CD14-positive monocyte (primary cell): ENCODE data around the gene BLOC1S4. TPM values are rescaled to one million over a fixed set of nuclear protein-coding genes. Genes with fewer than 3 reads are reported as not detected.

Source experiments
- DNase-seq, 3 donors: peaks; one replicate each; pipeline ENCODE4 v3.0.0-alpha.2; 2011 to 2022
- H2AFZ ChIP-seq: 2 replicates; pipeline ENCODE4 v1.6.0; 2012; ENCODE audit warnings: mild to moderate bottlenecking, low read depth, low read length, inconsistent platforms; ENCODE audit not compliant: insufficient read depth, poor library complexity, severe bottlenecking
- H3K27ac ChIP-seq, 2 donors: 1 replicate in 1 of 2; 2 replicates in 1 of 2; pipeline ENCODE4 v1.5.1; 2012 to 2013; ENCODE audit warnings: low read length in 2 of 2, control low read depth in 1 of 2, inconsistent platforms in 1 of 2, low read depth in 1 of 2, mild to moderate bottlenecking in 1 of 2
- H3K27me3 ChIP-seq, 2 donors: one replicate each; pipeline versions ENCODE4 v1.6.0 to v1.6.1; 2011 to 2013; ENCODE audit warnings: low read length in 2 of 2; ENCODE audit not compliant: control insufficient read depth in 2 of 2, insufficient read depth in 2 of 2
- H3K36me3 ChIP-seq, 2 donors: replicated peaks in 1 of 2; 1 replicate in 1 of 2; 2 replicates in 1 of 2; pipeline versions ENCODE4 v1.5.1 to v1.6.1; 2012 to 2013; ENCODE audit warnings: low read length in 2 of 2, control low read depth in 1 of 2, inconsistent platforms in 1 of 2, mild to moderate bottlenecking in 1 of 2; ENCODE audit not compliant: insufficient read depth in 2 of 2, control insufficient read depth in 1 of 2
- H3K4me1 ChIP-seq, 2 donors: 1 replicate in 1 of 2; 2 replicates in 1 of 2; pipeline versions ENCODE4 v1.5.1 to v1.6.1; 2012 to 2013; ENCODE audit warnings: low read length in 2 of 2, control low read depth in 1 of 2, inconsistent platforms in 1 of 2, mild to moderate bottlenecking in 1 of 2, moderate library complexity in 1 of 2; ENCODE audit not compliant: insufficient read depth in 2 of 2, control insufficient read depth in 1 of 2
- H3K4me2 ChIP-seq: replicated peaks from 2 replicates; pipeline ENCODE3; 2012; ENCODE audit warnings: low read length, moderate library complexity, mild to moderate bottlenecking; ENCODE audit not compliant: poor library complexity, severe bottlenecking; ENCODE audit errors: extremely low read depth
- H3K4me3 ChIP-seq, 3 experiments: fragments of 200-600 bp in 1 of 3; sonication (generic) in 1 of 3; replicated peaks in 1 of 3; 1 replicate in 2 of 3; 2 replicates in 1 of 3; pipeline ENCODE4 v1.5.1; 2011 to 2013; ENCODE audit warnings: low read length in 3 of 3, mild to moderate bottlenecking in 3 of 3, control low read depth in 2 of 3, low read depth in 2 of 3, inconsistent platforms in 1 of 3, moderate library complexity in 1 of 3
- H3K79me2 ChIP-seq: 2 replicates; pipeline ENCODE4 v1.6.0; 2012; ENCODE audit warnings: mild to moderate bottlenecking, control low read depth, inconsistent platforms, low read length, moderate library complexity; ENCODE audit not compliant: insufficient read depth
- H3K9ac ChIP-seq: 2 replicates; pipeline ENCODE4 v1.6.0; 2017; ENCODE audit warnings: low read length, mild to moderate bottlenecking; ENCODE audit not compliant: insufficient read depth, poor library complexity, severe bottlenecking
- H3K9me3 ChIP-seq, 2 donors: replicated peaks in 1 of 2; 1 replicate in 1 of 2; 2 replicates in 1 of 2; pipeline versions ENCODE4 v1.5.1 to v1.6.1; 2012 to 2013; ENCODE audit warnings: low read length in 2 of 2, control low read depth in 1 of 2; ENCODE audit not compliant: control insufficient read depth in 1 of 2, insufficient read depth in 1 of 2
- H4K20me1 ChIP-seq: 2 replicates; pipeline ENCODE4 v1.6.0; 2012; ENCODE audit warnings: mild to moderate bottlenecking, low read length, control low read depth, moderate library complexity; ENCODE audit not compliant: insufficient read depth
- H3K27ac Mint-ChIP-seq, 7 donors: one replicate each; pipeline ENCODE4 v1.8.0; 2020; ENCODE audit warnings: mild to moderate bottlenecking in 7 of 7, mixed read lengths in 7 of 7, moderate library complexity in 6 of 7, inconsistent platforms in 2 of 7
- H3K27me3 Mint-ChIP-seq, 3 donors: one replicate each; pipeline ENCODE4 v1.8.0; 2021 to 2022; ENCODE audit warnings: low read depth in 3 of 3, mild to moderate bottlenecking in 3 of 3, mixed read lengths in 3 of 3, moderate library complexity in 3 of 3, inconsistent platforms in 1 of 3
- H3K36me3 Mint-ChIP-seq, 2 donors: one replicate each; pipeline ENCODE4 v1.8.0; 2020; ENCODE audit warnings: mixed read lengths in 2 of 2, inconsistent platforms in 1 of 2, mild to moderate bottlenecking in 1 of 2
- H3K4me1 Mint-ChIP-seq: one replicate; pipeline ENCODE4 v1.8.0; 2020; ENCODE audit warnings: mild to moderate bottlenecking, mixed read lengths
- H3K4me3 Mint-ChIP-seq, 2 donors: one replicate each; pipeline ENCODE4 v1.8.0; 2020; ENCODE audit warnings: mild to moderate bottlenecking in 2 of 2, mixed read lengths in 2 of 2, moderate library complexity in 1 of 2
- H3K9me3 Mint-ChIP-seq, 7 donors: one replicate each; pipeline ENCODE4 v1.8.0; 2020 to 2022; ENCODE audit warnings: mixed read lengths in 7 of 7, mild to moderate bottlenecking in 6 of 7, moderate library complexity in 6 of 7, inconsistent platforms in 2 of 7
- WGBS: methylation state at CpG from one replicate; pipeline ENCODE4 v1.1.5; 2013; ENCODE audit warnings: missing lambda C conversion rate; ENCODE audit not compliant: insufficient coverage; 5-methylcytosine and 5-hydroxymethylcytosine counted together
- intact Hi-C, 2 donors: fragments of 100-400 bp; cut with micrococcal nuclease; formaldehyde crosslinking; loops; one replicate each; pipeline versions ENCODE4 v1.15.0 to v1.15.1; 2023
- polyA plus RNA-seq, 3 donors: library from polyadenylated mRNA; depleted of rRNA in 1 of 3; unstranded in 2 of 3; stranded (reverse) in 1 of 3; fragments of 300-500 nt in 2 of 3; fragments of >200 nt in 1 of 3; fragmentation: Illumina TruSeq in 2 of 3; gene quantifications; 1 replicate in 2 of 3; 2 replicates in 1 of 3; pipeline ENCODE4 v1.2.3, GENCODE V29; 2012 to 2021
- TF ChIP-seq, protein P1 (sequence below): fragments of 200-600 bp; IDR thresholded peaks from one replicate; pipeline ENCODE4 v1.8.0; 2022; ENCODE audit warnings: antibody characterized with exemption, mild to moderate bottlenecking

BLOC1S4 gene
- polyA plus RNA-seq, 3 donors = 6.7 to 30.9 (median 20.1) TPM

DNA sequence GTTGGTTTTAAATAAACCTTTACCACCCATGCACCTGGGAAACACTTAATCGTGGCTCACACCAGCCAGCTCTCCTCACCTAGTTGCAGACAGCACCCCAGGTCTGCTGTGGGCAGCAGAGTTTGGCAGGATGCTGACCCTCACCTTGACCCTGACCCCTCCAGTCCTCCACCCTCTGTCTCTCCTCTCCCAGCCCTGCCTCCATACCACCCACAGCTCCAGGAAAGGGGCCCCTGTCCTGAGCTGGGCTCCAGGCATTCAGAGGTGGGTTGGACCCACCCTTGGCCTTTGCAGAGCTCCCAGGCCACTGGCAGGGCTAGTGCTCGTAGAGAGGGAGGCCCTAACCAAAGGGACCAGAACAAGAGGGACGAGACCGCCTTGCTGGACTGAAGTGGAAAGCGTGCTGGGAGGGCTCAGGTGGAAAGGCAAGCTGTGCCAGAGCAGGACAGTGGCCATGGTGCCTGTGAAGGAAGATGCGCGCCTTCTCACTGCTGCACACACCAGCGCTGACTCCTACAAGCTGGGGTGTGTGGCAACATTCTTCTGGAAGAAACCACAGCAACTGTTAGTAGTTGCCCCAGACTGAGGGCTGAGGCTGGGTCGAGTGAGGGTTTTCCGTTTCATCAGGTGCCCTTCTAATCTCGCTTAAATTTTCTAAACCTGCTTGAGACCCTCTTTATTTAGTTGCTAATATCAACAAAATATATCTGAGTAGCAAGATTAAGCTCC, 32.9 kb upstream of the BLOC1S4 start:
- Mint-ChIP-seq H3K36me3 (peaks cover 5 to 9% of the 10 kb centered on the region in 2 donors), H3K4me1 (peaks cover 6% of the 10 kb centered on the region), H3K27me3 (peaks cover 0 to 5% (median 2%) of the 10 kb centered on the region in 3 donors), H3K4me3 (no peak overlapping the region), H3K27ac (peak overlapping the region in 1 of 7 donors; percentile 23), H3K9me3 (peaks cover 7 to 25% (median 13%) of the 10 kb centered on the region in 7 donors)
- no peak overlapping the region for H3K4me3 ChIP-seq
- H2AFZ ChIP-seq = no peak overlapping the region
- H3K36me3 ChIP-seq = no peaks in the 10 kb centered on the region
- no peak overlapping the region for H3K27ac ChIP-seq
- no peak for DNase-seq
- H3K9ac ChIP-seq = peak overlapping the region; percentile 34
- H3K79me2 ChIP-seq = no peaks in the 10 kb centered on the region
- TF ChIP-seq, protein P1, sequence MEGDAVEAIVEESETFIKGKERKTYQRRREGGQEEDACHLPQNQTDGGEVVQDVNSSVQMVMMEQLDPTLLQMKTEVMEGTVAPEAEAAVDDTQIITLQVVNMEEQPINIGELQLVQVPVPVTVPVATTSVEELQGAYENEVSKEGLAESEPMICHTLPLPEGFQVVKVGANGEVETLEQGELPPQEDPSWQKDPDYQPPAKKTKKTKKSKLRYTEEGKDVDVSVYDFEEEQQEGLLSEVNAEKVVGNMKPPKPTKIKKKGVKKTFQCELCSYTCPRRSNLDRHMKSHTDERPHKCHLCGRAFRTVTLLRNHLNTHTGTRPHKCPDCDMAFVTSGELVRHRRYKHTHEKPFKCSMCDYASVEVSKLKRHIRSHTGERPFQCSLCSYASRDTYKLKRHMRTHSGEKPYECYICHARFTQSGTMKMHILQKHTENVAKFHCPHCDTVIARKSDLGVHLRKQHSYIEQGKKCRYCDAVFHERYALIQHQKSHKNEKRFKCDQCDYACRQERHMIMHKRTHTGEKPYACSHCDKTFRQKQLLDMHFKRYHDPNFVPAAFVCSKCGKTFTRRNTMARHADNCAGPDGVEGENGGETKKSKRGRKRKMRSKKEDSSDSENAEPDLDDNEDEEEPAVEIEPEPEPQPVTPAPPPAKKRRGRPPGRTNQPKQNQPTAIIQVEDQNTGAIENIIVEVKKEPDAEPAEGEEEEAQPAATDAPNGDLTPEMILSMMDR = no peak
- peaks cover 0 to 5% of the 10 kb centered on the region in 2 donors for H3K4me1 ChIP-seq
- intact Hi-C loops = no loop called here
- H3K4me2 ChIP-seq = no peak overlapping the region
- no peaks in the 10 kb centered on the region for H4K20me1 ChIP-seq
- peaks cover 0 to 5% of the 10 kb centered on the region in 2 donors for H3K9me3 ChIP-seq
- WGBS = 50% methylated on average over 6 of the region's 11 CpGs
- no peaks in the 10 kb centered on the region for H3K27me3 ChIP-seq

DNA sequence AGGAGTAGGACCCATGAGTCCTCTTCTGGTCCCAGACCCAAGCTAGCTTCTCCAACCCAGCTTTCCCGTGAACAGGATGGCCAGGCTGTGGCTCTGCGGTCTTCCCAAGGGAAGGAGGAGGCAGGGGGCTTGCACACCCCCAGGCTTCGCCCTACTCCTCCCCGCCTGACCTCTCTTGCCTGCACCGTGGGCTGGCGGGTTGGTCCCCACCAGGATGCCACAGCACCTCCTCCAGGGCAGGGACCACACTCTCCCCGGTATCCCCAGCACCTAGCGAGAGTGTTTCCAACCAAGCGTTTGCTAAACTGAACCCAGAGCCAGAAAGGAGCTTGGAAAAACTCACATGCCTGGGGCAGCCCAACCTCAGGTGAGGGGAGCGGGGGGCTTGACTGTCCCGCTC, 31.3 kb upstream of the BLOC1S4 start:
- intact Hi-C loops = no loop called here
- Histone ChIP-seq H3K4me1 (peaks cover 12 to 16% of the 10 kb centered on the region in 2 donors), H3K79me2 (no peaks in the 10 kb centered on the region), H4K20me1 (no peaks in the 10 kb centered on the region), H2AFZ (no peak overlapping the region), H3K27ac (no peak overlapping the region), H3K4me3 (no peak overlapping the region), H3K27me3 (no peaks in the 10 kb centered on the region), H3K9ac (no peak overlapping the region), H3K36me3 (no peaks in the 10 kb centered on the region), H3K4me2 (no peak overlapping the region), H3K9me3 (peaks cover 0 to 5% of the 10 kb centered on the region in 2 donors)
- peaks cover 3 to 5% of the 10 kb centered on the region in 2 donors for H3K36me3 Mint-ChIP-seq
- H3K4me3 Mint-ChIP-seq = no peak overlapping the region
- TF ChIP-seq, protein P1 = no peak
- no peak for DNase-seq
- no peak overlapping the region for H3K27ac Mint-ChIP-seq
- WGBS = over 99% methylated on average over 11 of the region's 11 CpGs
- H3K9me3 Mint-ChIP-seq = peaks cover 7 to 19% (median 9%) of the 10 kb centered on the region in 7 donors
- peaks cover 0 to 9% (median 5%) of the 10 kb centered on the region in 3 donors for H3K27me3 Mint-ChIP-seq
- H3K4me1 Mint-ChIP-seq = peaks cover 20% of the 10 kb centered on the region
